ENCODE results near the gene RSPH4A. TPM values are rescaled to one million over a fixed set of nuclear protein-coding genes. Genes with fewer than 3 reads are reported as not detected.

Gene RSPH4A
- total and polyA plus RNA-seq, 9 of the 15 experiments (the other 6 are each of a cell fraction or from before 2014, with no cell fraction given) = 0.04 to 0.30 (median 0.11) TPM

- TF ChIP-seq FIP1L1 (IDR thresholded peaks at IDR 0.05; ENCODE audit: low read depth, low read length, poor library complexity, severe bottlenecking) = peak; percentile 63
- no peak for TF ChIP-seq ARHGAP35 (IDR thresholded peaks at IDR 0.05; ENCODE audit: partially characterized antibody)
- TF ChIP-seq TBP (optimal IDR thresholded peaks at IDR 0.05; ENCODE audit: low read depth, low read length) = peak; percentile 83
- no peak for TF ChIP-seq BACH1 (tag; IDR thresholded peaks at IDR 0.05)
- no peak for TF ChIP-seq MAFK (IDR thresholded peaks at IDR 0.05; ENCODE audit: low read length)
- TF ChIP-seq TFAP4 (CRISPR knock-in tag; IDR thresholded peaks at IDR 0.05; ENCODE audit: borderline replicate concordance) = peak; percentile 77
- no peak for TF ChIP-seq MCM5 (IDR thresholded peaks at IDR 0.05; ENCODE audit: low read depth)
- no peak for TF ChIP-seq RBM34 (IDR thresholded peaks at IDR 0.05; ENCODE audit: borderline replicate concordance, insufficient read depth, low read length)
- no peak for TF ChIP-seq ZNF407 (IDR thresholded peaks at IDR 0.05; ENCODE audit: low read depth)
- no peak for TF ChIP-seq MLX (CRISPR knock-in tag; conservative IDR thresholded peaks at IDR 0.05)
- no peak for TF ChIP-seq ZNF324 (CRISPR knock-in tag; IDR thresholded peaks at IDR 0.05)
- TF ChIP-seq BDP1 (IDR thresholded peaks at IDR 0.05; ENCODE audit: insufficient read depth, insufficient read length) = no peak
- no peak for TF ChIP-seq ELK3 (CRISPR knock-in tag; IDR thresholded peaks at IDR 0.05)
- TF ChIP-seq TOE1 (IDR thresholded peaks at IDR 0.05; ENCODE audit: borderline replicate concordance) = no peak
- no peak for TF ChIP-seq TOE1 (CRISPR knock-in tag; IDR thresholded peaks at IDR 0.05; ENCODE audit: borderline replicate concordance, low read depth)
- TF ChIP-seq SMAD2 (IDR thresholded peaks at IDR 0.05; ENCODE audit: low read depth, low read length) = no peak
Observed at GRCh38 chr6:116680880-116681672, 64.8 kb downstream of the RSPH4A start, which contains the start of gene KPNA5 (continued).

Data from K562 (cell line).